Activated CD8-positive, alpha-beta memory T cell treated with anti-CD3 and anti-CD28 coated beads for 4 hours (primary cell): ENCODE measurements around the gene NOXO1.

ENCODE experiments used
- DNase-seq, 2 donors: peaks; one replicate each; pipeline ENCODE4 v3.0.0-alpha.2; 2020; ENCODE audit warnings: low read depth in 2 of 2

NOXO1 gene

DNA sequence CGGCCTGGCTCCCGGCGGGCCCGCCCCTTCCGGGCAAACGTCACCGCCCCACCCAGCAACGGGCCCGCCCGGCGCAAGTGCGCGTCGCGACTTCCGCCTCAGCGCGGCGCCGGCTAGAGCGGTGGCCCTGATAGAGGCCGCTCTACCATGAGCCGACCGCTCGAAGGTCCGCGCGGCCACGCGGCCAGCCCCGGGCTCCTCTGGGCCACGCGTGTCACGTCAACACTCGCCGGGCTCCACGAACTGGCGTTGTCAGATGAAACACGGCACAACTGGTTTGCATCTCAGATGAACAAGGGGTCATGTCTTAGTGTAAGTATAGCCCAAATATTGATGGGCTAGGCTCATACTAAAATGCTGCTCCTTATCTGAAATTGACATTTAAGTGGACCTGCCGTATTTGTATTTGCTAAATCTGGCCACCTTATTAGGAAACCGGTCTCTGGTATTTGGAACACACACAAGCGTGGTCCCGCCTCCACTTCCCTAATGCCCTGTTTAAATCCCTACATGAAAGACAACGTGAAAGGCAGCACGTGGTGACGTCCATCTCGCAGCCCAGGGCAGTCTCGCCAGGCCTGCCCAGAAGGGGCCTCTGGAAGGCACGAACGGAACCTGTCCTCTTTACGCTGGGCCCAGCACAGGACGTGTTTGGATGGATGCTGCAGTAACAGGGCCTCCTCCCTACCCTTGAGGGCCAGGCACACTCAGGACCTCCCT, 28.7 kb upstream of the NOXO1 start, which contains the start of gene ZNF598:
ZNF598 (minus strand) TSS at position 31 of the 720 bp plus-strand sequence.
- peak; percentile 52 to 56 for DNase-seq

DNA sequence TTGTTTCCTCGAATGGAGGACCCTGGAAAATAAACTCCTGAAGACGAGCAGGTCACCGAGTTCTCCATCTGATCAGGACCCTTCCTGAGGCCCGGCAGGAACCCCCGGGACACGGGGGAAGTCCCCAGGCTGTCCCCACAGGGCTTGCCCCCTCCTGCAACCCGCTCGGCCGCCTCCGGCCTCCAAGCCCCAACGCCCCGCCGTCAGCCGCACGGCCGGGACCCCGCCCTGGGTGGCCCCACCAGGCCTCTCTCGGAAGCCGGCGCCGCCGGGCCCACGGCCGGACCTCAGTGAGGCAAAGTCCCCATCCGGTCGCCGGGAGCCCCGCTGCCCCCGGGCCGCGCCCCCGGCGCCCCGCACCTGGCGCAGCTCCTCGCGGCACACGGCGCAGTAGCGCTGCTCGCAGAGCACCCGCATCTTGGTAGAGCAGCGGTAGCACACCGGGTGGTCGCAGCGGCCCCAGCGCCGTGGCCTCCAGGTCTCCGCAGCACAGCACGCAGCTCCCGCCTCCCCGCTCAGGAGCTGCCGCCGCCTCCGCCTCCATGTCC, 28.0 kb upstream of the NOXO1 start:
- no peak for DNase-seq

DNA sequence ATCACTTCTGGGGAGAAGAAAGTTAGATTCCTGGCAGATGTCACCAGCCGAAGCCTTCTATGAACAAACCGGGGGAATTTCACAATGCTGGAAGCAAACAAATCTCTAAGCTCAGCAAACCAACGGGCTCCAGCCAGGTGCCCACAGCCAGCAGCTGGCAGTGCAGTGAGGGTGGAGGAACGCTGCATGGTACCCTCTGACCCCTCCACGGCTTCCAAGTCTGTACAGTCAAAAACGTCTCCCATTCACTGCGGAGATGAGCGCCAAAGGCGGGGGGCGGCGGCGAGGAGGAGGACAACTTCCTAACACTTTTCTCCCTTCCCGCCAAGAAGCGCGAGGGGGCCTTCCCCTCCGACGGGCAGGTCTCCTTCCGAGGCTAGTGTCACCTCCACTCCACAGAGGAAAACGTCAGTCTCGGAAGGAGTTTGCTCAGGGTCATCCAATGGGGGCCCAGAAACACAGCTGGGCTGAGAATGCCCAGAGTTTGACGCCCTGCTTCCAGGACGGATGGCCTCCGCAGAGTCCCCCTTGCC, 27.4 kb upstream of the NOXO1 start:
- no peak for DNase-seq

DNA sequence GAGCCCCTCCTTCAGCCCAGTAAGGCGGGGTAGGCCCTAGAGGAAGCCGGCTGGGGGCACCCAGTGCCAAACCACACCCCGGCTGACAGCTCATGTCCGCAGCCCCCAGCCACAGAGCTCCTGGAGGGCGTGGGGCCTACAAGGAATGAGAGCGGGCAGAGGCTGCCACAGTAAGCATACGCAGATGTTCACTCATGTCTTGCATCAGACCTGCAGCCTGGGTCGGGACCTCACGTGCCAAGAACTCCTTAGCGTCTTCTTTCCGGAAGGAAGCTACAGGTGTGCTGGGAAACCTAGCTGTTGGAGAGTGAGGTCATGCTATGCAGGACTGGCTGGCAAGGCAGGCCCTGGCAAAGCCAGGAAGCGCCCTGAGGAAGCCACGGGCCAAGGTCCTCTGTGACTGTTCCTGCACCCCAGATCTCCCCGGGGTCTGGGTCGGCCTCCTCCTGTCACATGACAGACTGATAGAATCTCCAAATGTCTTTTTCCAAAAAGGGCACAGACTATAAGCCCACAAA, 26.8 kb upstream of the NOXO1 start:
- DNase-seq, result no peak

DNA sequence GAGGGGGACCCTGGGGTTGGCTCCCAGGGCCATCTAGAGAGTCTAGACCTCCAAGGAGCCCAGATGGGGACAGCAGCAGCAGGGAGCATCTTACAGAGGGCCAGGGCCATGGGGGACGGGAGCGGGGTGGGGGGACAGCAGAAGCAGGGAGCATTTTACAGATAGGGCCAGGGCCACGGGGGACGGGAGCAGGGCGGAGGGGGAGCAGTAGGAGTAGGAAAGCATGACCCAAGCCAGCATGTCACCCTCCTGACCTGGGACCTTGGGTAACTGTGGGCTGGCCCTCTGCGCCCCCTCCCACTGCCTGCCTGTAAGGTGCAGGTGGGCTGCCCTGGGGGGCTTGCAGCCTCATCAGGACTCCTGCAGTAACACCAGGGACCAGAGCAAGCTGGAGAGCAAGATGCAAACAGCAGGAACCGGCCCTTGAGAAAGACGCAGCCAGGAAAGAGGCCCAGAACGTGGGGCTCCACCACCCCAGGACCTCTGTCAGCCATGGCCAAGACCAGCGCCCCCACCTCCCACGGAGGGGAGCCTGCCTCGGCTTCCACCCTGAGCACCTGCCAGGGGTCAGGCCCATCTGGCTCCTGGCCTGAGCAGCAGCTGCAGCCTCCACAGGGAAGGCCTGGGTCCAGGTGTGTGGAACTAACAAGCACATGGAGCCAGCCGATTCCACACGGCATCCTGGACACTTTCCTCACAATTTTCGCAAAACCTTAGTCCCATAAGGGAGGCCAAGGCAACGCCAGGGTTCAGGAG, 26.0 kb upstream of the NOXO1 start:
- DNase-seq, result no peak

DNA sequence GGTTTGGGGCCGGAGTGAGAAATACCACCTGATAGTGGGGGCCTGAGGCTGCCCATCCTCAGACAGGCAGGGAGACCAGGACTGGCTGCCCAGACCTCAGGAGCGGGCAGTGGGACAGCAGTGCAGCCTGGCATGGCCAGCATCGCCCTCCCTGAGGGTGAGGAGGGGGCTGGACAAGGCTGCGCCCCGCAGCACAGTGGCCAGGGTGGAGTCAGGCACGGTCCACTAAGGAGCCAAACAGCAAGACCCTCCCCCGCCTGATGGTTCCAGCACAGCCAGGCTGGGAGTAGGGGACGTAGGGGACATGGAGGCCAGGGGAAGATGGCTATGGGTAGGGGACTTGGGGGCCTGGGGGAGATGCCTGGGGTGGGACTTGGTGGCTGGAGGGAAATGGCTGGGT, 25.0 kb upstream of the NOXO1 start:
- no peak for DNase-seq

DNA sequence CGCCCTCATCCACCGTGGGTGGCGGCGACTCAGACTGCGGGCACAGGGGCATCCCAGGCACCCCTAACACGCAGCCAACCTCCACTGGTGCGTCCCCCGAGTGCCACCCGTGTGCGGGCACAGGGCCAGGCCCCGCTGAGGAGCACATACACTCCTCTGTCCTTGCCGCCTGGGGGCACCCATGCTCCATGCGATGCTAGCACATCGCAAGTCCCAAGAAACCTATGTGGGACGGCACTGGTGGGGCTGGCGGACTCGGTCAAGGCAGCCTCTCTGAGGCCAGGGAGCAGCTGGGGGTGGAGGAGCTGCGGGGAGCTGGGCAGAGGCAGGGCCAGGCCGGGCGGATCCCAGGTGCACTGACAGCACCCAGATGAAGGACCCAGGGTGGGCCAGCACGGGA, 24.4 kb upstream of the NOXO1 start:
- DNase-seq, result no peak

DNA sequence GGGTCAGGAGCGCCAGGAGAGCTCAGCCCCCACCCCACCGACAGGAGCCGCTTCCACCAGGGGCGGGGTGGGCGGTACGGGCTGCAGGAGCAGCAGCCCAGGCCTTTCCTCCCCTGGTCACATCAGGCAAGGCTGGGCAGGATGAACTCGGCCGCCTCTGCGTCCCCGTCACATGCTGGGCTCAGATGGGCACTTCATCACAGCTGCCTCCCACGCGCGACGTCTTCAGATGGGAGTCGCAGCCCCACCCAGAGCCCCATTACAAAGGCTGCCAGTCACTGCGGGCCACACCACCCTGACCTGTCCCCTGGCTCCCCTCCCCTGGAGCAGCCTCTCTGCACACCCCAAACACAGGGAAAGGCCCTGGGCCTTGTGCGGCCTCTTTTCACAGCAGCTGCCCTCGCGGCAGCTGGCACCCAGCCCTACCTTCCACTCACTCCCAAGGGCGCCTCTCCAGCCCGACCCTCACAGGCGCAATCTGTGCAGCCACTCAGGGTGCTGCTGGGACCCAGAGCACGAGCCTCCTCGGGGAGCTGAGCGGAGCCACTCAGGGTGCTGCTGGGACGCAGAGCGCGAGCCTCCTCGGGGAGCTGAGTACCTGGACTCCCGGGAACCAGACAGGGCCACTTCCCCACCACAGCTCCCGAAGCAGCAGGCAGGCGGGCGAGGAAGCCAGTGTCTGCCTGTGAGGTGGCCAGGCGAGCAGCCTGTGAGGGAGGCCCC, 23.7 kb upstream of the NOXO1 start:
- no peak for DNase-seq

DNA sequence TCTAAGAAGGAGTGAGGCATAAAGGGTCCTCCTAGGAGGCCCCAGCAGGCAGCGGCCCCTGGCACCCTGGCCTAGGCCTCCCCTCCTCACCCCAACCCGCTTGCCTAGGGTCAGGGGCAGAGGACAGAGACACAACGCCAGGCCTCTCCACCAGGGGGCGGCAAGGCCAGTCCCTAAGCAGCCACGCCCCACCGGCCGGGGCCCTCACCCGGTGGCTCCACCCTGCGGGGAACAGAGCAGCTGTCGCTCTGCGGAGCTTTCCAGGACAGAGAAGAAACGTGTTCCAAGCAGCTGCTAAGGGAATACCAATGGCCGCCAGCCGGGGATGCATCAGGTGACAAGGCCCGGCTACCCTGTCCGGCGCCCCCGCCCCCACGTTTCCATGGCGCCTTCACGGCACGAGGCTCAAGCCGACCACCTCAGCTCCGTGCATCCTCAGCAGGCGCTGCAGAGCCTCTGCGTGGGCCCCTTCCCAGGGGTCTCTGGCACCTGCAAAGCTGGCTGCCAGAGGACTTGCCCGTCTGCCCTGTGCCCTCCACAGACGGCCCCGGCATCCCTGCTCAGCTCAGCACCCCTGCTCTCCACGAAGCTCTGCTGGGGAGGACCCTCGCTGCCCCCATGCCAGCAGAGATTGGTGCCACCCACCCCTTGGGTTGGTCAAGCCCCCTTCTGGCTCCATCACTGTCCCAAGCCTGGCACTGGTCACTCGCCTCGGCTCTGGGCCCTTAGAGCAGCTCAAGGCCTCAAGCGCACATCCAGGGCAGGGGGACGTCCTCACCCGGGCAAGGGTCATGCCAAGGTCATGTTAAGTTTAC, 22.8 kb upstream of the NOXO1 start:
- peak; percentile 62 to 69 for DNase-seq

DNA sequence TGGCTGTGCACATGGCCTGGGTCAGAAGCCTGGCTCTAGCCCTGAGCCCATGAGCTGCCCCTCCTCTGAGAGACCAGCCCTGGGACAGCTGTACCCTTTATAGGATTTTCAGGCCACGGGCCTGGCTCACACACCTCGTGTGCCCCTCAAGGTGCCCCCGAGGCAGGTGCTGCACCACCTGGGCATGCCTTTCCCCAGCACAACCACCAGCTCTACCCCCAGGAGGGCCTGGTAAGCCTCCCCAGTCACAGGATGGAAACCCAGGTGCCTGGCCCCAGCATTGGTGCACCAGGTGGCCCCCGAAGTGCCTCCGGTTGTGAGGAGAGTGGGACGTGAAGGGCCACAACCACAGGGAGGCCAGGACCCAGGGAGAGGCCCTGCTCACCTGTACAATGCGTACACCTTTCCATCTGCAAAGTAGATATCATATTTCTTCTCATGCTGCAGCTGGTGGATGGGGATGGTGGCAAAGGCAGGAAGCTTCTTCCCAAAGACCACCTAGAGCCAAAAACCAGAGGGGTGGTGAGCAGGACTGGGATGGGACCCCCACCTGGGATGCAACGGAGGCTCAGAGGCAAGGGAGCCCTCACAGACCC, 22.1 kb upstream of the NOXO1 start:
- no peak for DNase-seq

DNA sequence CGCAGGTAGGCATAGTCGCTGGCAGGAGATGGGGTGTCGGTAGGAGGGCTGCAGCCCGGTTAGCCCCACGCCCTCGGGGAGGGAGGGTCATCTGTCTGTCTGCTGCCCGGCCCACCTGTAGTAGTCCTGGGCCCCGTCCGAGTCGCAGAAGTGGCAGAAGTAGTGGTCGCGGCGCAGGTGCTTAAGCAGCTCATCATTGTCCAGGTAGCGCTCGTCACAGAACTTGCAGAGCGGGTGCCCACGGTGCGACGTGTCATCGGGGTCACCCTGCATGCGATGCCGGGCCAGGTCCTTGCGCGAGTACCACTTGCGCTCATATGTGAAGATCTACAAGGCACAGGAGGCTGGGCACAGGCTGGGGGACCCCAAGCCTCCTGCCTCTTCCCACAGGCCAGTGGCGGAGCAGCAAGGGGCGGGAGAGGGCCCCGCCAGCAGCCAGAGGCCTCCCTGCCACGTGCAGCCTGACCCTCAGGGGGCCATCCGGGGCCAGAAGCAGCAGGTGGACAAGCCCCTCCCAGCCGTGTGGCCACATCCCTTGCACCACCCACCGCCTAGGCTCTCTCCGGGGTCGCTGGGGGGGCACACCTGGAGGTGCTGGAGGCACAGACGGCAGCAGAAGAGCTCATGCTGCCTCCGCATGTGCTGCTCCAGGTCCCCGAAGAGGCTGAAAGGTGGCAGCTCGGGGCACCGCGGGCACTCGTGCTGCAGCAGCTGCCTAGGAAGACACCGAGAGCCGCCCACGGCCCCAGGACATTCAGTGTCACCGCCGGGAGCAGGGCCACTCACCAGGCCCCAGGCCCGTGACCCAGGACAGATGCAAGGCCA, 21.3 kb upstream of the NOXO1 start:
- no peak for DNase-seq

DNA sequence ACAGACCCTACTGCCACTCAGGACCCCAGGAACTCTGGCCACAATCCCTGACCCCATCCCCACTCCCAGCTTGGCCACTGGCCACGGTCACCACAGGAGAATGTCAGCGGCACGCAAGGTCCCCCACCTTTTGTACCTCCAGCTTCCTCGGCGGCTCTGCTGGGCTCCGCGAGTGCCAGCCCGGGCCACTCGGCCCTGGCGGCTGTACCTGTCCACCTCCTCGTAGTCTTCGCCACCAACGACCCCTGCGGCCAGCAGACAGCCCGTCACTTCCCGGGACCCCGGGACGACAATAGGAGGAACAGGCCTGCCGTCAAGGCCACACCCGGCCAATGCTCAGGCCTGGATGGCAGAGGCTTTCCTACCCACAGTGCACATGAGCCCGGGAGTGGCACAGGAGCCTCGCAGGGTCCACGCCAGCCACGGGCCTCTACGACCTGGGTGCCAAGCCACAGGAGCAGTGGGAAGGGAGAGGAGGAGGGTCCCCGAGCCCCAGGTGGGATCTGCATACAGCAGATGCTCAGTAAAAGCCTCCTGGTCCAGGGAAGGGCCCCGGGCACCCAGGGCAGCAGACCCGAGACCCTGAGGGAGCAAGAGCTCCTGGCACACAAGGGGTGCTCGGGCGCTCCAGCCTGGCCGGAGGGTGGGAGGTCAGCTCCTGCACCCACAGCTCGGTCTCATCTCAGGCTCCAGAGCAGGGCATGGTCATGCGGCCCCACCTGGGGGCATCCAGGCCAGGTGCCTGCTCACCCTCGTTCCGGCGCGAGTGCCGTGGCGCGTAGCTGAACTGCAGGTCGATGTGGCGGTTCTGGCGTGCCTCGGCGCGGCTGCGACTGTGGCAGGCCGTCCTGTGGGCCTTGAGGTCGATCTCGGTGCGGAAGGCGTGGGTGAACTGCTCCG, 20.4 kb upstream of the NOXO1 start:
- no peak for DNase-seq

DNA sequence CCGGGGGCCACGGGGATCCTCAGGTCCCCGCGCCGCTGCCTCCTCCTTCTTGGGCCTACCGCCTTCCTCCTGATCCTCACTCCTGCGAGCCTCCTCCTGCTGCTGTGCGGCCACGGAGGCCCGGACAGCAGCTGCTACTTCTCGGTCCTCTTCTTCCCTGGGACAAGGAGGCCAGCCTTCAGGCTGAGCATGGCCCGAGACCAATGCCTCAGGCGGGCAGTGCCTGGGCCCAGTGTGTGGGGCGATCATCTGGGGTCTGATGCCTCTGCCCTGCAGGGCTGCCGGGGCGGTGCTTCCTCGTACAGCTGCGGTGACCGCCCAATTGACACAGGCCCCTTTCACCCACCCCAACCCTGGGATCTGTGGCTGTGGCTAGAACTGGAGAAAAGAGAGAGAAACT, 19.8 kb upstream of the NOXO1 start:
- no peak for DNase-seq

DNA sequence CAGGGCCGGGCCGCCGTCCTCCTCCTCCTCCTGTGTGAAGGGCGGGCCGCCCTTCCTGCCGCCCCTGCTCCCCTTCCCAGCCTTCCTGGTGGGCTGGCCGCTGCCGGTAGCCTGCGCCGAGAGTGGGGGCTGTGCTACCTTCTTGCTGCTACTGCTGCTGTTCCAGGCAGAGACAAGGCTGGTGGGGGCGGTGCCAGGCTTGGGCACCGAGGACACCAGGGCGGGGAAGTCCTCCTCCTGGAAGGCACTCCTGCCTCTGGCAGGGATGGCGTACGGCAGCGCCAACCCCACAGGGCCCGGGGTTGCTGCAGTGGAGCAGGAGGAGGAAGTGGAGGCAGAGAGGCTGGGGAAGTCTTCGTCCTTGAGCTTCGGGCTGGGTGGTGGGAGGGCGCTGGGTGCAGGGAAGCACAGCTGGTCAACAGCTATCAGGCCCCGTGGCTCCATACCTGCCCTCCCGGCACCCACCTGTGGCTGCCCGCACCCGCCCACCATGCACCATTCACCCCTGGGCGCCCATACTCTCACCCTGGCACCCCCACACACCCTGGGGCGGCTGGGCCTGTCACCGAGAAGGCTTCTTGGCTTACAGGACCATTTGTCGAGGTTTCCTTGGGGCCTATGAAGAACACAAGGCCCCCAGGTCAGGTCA, 18.7 kb upstream of the NOXO1 start:
- DNase-seq, result no peak

DNA sequence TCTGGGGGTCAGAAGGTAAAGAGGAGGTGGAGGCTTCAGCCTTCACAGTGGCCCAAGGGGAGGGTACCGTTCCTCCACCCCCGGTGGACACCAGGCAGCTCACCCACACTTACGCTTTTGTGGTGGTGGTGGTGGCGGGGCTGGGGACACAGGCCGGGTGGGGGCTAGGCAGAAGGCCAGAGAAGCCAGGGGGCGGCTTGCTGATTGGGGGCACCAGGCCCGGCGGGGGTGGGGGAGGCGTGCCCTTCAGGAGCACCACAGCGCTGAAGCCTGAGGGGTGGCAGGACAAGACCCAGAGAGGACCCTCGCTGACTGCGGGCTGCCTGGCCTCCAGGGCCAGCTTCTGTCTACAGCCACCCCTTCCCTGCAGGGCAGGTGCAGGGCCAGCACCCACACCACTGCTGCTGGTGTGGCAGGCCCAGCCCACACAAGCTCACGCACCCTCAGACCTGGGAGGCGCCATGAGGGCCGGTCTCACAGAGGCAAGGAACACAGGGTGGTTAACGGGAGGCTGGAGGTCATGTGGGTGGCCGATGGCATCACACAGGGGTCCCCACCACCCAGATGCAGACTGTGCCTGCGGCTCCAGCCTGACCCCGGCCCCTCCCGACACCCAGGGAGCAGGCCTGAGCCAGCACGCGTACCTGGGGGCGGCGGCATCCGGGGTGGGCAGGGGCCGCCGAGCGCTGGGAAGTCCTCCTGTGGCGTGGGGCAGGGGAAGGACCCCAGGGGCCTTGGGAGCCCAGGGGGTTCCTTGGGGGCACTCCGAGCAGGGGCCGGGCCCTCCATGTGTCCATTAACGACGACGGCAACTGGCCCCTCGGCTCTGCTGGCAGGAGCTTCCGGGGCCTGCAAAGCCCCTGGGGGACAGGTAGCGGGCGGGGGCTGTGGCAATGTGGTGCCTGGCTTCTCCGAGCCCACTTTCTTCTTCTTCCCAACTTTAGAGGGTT, 17.9 kb upstream of the NOXO1 start:
- no peak for DNase-seq

DNA sequence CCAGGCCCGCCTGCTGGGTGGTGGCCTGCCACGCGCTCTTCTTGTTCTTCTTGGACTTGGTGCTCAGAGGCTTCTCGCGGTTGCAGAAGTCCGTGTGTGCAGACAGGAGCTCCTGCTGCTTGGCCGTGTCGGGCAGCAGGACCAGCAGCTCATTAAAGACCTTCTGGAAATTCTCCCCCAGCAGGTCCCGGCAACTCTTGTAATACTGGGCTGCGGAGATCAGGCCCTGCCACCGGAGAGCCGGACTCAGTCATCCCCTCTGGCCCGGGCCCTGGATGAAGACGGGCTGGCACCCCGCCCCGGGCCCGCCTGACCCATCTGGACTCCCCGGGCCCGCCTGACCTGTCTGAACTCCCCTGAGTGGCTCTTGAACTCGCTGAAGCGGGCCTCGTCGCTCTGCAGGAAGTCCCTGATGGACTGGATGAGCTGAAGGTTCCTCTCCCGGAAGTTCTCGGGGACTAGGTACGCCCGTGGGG, 17.1 kb upstream of the NOXO1 start:
- no peak for DNase-seq
